Activated CD4-positive, CD25-positive, alpha-beta regulatory T cell treated with anti-CD3 and anti-CD28 coated beads, Interleukin-2, amount 50 U/mL, for 72 hours (primary cell): ENCODE results near the gene OR51B4.
"Not testable (repeated sequence)": the region's sequence is repeated elsewhere in the genome, so short reads cannot be mapped to it uniquely, and the experiment has no call there.

ENCODE experiments used
- DNase-seq: peaks from one replicate; pipeline ENCODE4 v3.0.0; 2021

OR51B4 gene

GRCh38 chr11:5301846-5302245, at the start of gene OR51B4:
Gene OR51B4, minus strand, starts transcription at chr11:5301946. Its CDS starts 0 bp downstream, at chr11:5301946.
- no peak for DNase-seq

- no peak for DNase-seq
Observed at GRCh38 chr11:5351208-5351607, 49.5 kb upstream of the OR51B4 start, which contains the start of gene OR51B6. Gene OR51B6, plus strand, starts transcription at chr11:5351508. Its CDS starts 0 bp downstream, at chr11:5351508.

GRCh38 chr11:5349550-5349949, 47.8 kb upstream of the OR51B4 start:
- DNase-seq: no peak

GRCh38 chr11:5348551-5349194, 46.9 kb upstream of the OR51B4 start:
- DNase-seq: no peak

GRCh38 chr11:5345831-5346230, 44.1 kb upstream of the OR51B4 start:
- DNase-seq: no peak

- DNase-seq: no peak
Observed at GRCh38 chr11:5343474-5344335, 42.0 kb upstream of the OR51B4 start, which contains the start of gene OR51B5. Gene OR51B5, minus strand, starts transcription at chr11:5343524. Its CDS starts 0 bp downstream, at chr11:5343524.

- DNase-seq: no peak
Observed at GRCh38 chr11:5339771-5340322, 38.1 kb upstream of the OR51B4 start.

GRCh38 chr11:5337253-5337652, 35.5 kb upstream of the OR51B4 start:
- DNase-seq: not testable (repeated sequence)

- no peak for DNase-seq
Observed at GRCh38 chr11:5336331-5336730, 34.6 kb upstream of the OR51B4 start.

- DNase-seq: no peak
Observed at GRCh38 chr11:5335170-5335569, 33.4 kb upstream of the OR51B4 start.

GRCh38 chr11:5324197-5324596, 22.5 kb upstream of the OR51B4 start, which contains the start of gene OR51B2:
Gene OR51B2, minus strand, starts transcription at chr11:5324297. Its CDS starts 0 bp downstream, at chr11:5324297.
- no peak for DNase-seq

GRCh38 chr11:5317292-5317691, 15.5 kb upstream of the OR51B4 start:
- DNase-seq: no peak

- not testable (repeated sequence) for DNase-seq
Observed at GRCh38 chr11:5313326-5314023, 11.7 kb upstream of the OR51B4 start.

GRCh38 chr11:5310423-5310822, 8.7 kb upstream of the OR51B4 start:
- no peak for DNase-seq

GRCh38 chr11:5307256-5308019, 5.7 kb upstream of the OR51B4 start:
- DNase-seq: no peak

- DNase-seq: no peak
Observed at GRCh38 chr11:5304046-5304445, 2.3 kb upstream of the OR51B4 start.

- no peak for DNase-seq
Observed at GRCh38 chr11:5303626-5304025, 1.9 kb upstream of the OR51B4 start.

- DNase-seq: no peak
Observed at GRCh38 chr11:5300251-5300650, 1.5 kb downstream of the OR51B4 start.

GRCh38 chr11:5298451-5298850, 3.3 kb downstream of the OR51B4 start:
- DNase-seq: no peak

GRCh38 chr11:5297721-5298323, 3.9 kb downstream of the OR51B4 start:
- no peak for DNase-seq

- not testable (repeated sequence) for DNase-seq
Observed at GRCh38 chr11:5294342-5294995, 7.3 kb downstream of the OR51B4 start.
